Measurements from ENCODE around the gene IFIT3. TPM values are rescaled to one million over a fixed set of nuclear protein-coding genes. Genes with fewer than 3 reads are reported as not detected.

IFIT3 gene
- 1.9 TPM for total RNA-seq

GRCh38 chr10:89327803-89328441 is at the start of gene IFIT3:
TSS of gene IFIT3 (plus strand) at chr10:89327997. CDS start at chr10:89328074, 77 bp downstream.
- H3K36me3 ChIP-seq: no peaks in the 10 kb centered on the region
- H3K9me3 ChIP-seq: no peaks in the 10 kb centered on the region
- no peak for TF ChIP-seq CTCF (IDR thresholded peaks at IDR 0.05)
- no peaks in the 10 kb centered on the region for H3K27me3 ChIP-seq
- DNase-seq (ENCODE audit: low spot score in 2 of 2): peak in 1 of 2 donors; percentile 85
- intact Hi-C loops (cut with DNase I): loop anchor here (2.0 to 5.0 kb wide), 4 partner anchors 23 to 64 kb away; partner anchors contain the start of genes IFIT1 and IFIT2
- H3K4me1 ChIP-seq: peaks cover 0 to 19% of the 10 kb centered on the region in 2 donors
- peak within 1 kb of the TSS; percentile 74 for H3K27ac ChIP-seq
- peak within 1 kb of the TSS; percentile 51 to 60 for H3K4me3 ChIP-seq

GRCh38 chr10:89278034-89278535 is 49.7 kb upstream of the IFIT3 start:
- Histone ChIP-seq H3K27ac (peak overlapping the region; percentile 82 to 89), H3K36me3 (no peaks in the 10 kb centered on the region), H3K27me3 (no peaks in the 10 kb centered on the region), H3K4me3 (no peak overlapping the region), H3K4me1 (peaks cover 2 to 40% of the 10 kb centered on the region in 2 donors), H3K9me3 (no peaks in the 10 kb centered on the region)
- TF ChIP-seq CTCF (IDR thresholded peaks at IDR 0.05): no peak
- DNase-seq (ENCODE audit: low spot score in 2 of 2): peak in 1 of 2 donors; percentile 88
- intact Hi-C loops (cut with DNase I): loop anchor here (5.0 kb wide), 1 partner anchor 74 kb away; no protein-coding TSS in a partner anchor

GRCh38 chr10:89278900-89279392 is 48.9 kb upstream of the IFIT3 start:
- intact Hi-C loops (cut with DNase I): loop anchor here (5.0 kb wide), 1 partner anchor 73 kb away; no protein-coding TSS in a partner anchor
- TF ChIP-seq CTCF (IDR thresholded peaks at IDR 0.05): no peak
- peaks cover 2 to 48% of the 10 kb centered on the region in 2 donors for H3K4me1 ChIP-seq
- H3K4me3 ChIP-seq: no peak overlapping the region
- H3K27me3 ChIP-seq: no peaks in the 10 kb centered on the region
- no peaks in the 10 kb centered on the region for H3K9me3 ChIP-seq
- peak overlapping the region; percentile 82 to 89 for H3K27ac ChIP-seq
- H3K36me3 ChIP-seq: no peaks in the 10 kb centered on the region
- no peak for DNase-seq (ENCODE audit: low spot score in 2 of 2)

GRCh38 chr10:89279421-89279869 is 48.4 kb upstream of the IFIT3 start:
- intact Hi-C loops (cut with DNase I): loop anchor here (5.0 kb wide), 1 partner anchor 73 kb away; no protein-coding TSS in a partner anchor
- TF ChIP-seq CTCF (IDR thresholded peaks at IDR 0.05): no peak
- H3K4me1 ChIP-seq: peaks cover 2 to 52% of the 10 kb centered on the region in 2 donors
- no peaks in the 10 kb centered on the region for H3K27me3 ChIP-seq
- no peaks in the 10 kb centered on the region for H3K9me3 ChIP-seq
- no peak for DNase-seq (ENCODE audit: low spot score in 2 of 2)
- peak overlapping the region; percentile 82 to 89 for H3K27ac ChIP-seq
- no peaks in the 10 kb centered on the region for H3K36me3 ChIP-seq
- no peak overlapping the region for H3K4me3 ChIP-seq

GRCh38 chr10:89280508-89280907 is 47.3 kb upstream of the IFIT3 start:
- Histone ChIP-seq H3K27ac (peak overlapping the region in 1 of 2 donors; percentile 95), H3K27me3 (no peaks in the 10 kb centered on the region), H3K9me3 (no peaks in the 10 kb centered on the region), H3K4me1 (peaks cover 0 to 59% of the 10 kb centered on the region in 2 donors), H3K36me3 (no peaks in the 10 kb centered on the region), H3K4me3 (no peak overlapping the region)
- intact Hi-C loops (cut with DNase I): no loop called here
- no peak for TF ChIP-seq CTCF (IDR thresholded peaks at IDR 0.05)
- DNase-seq (ENCODE audit: low spot score in 2 of 2): no peak

All from ascending aorta (tissue), 2 donors.